ENCODE measurements around the gene FBXL20.
A peak's percentile ranks its signal among the peaks of the same experiment; 100 is the strongest.

Gene FBXL20

DNA sequence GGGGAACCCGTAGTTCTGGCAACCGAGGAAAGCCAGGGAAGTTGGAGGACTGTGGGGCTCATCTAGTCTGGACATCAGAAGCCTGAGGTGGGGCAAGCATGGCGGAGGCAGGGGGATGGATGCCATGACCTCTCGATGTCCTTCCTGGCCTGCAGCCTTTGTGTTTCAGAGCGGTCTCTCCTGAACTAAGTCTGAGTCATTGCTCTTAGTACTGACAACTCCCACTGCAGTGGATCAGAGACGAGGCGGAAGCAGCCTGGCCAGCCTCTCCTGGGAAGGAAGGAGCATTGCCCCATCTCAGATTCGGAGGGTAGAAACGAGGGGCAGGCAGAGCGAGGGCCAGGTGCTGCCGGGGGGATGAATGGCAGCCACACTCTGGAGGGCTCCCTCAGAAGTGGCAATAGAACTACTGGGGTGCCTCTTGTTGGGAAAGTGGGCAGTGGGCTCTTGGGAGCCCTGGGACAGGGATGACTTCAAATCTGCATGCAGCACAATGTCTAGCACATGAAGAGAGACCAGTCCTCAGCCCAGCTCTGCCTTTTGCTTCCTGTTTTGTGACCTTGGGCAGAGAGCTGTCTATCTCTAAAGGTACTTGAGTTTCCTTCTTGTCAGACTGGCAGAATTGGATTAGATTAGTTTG, 172.0 kb downstream of the FBXL20 start:
- Histone ChIP-seq H3K4me1 (ENCODE audit: control insufficient read depth, insufficient read depth, low read length) (peaks cover 13% of the 10 kb centered on the region), H3K4me3 (ENCODE audit: low read depth, low read length) (no peak overlapping the region), H3K9me3 (ENCODE audit: control insufficient read depth, insufficient read depth, low read depth, low read length) (no peaks in the 10 kb centered on the region), H3K36me3 (ENCODE audit: control insufficient read depth in 2 of 2, insufficient read depth in 1 of 2, low read length in 2 of 2) (no peaks in the 10 kb centered on the region), H3K27ac (ENCODE audit: extremely low read depth, low read depth, low read length) (no peak overlapping the region)
- TF ChIP-seq KLF8 (tag by site-specific recombination; IDR thresholded peaks at IDR 0.05) = no peak
- TF ChIP-seq SCRT2 (tag by site-specific recombination; IDR thresholded peaks at IDR 0.05) = no peak
- TF ChIP-seq ZBTB20 (tag by site-specific recombination; IDR thresholded peaks at IDR 0.05) = peak; percentile 64; the same call in 1 of the 2 replicates
- TF ChIP-seq, protein P1, sequence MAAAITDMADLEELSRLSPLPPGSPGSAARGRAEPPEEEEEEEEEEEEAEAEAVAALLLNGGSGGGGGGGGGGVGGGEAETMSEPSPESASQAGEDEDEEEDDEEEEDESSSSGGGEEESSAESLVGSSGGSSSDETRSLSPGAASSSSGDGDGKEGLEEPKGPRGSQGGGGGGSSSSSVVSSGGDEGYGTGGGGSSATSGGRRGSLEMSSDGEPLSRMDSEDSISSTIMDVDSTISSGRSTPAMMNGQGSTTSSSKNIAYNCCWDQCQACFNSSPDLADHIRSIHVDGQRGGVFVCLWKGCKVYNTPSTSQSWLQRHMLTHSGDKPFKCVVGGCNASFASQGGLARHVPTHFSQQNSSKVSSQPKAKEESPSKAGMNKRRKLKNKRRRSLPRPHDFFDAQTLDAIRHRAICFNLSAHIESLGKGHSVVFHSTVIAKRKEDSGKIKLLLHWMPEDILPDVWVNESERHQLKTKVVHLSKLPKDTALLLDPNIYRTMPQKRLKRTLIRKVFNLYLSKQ (tag by site-specific recombination; IDR thresholded peaks at IDR 0.05; ENCODE audit: borderline replicate concordance) = no peak
- TF ChIP-seq GLIS2 (tag by site-specific recombination; IDR thresholded peaks at IDR 0.05) = no peak
- TF ChIP-seq, protein P2, sequence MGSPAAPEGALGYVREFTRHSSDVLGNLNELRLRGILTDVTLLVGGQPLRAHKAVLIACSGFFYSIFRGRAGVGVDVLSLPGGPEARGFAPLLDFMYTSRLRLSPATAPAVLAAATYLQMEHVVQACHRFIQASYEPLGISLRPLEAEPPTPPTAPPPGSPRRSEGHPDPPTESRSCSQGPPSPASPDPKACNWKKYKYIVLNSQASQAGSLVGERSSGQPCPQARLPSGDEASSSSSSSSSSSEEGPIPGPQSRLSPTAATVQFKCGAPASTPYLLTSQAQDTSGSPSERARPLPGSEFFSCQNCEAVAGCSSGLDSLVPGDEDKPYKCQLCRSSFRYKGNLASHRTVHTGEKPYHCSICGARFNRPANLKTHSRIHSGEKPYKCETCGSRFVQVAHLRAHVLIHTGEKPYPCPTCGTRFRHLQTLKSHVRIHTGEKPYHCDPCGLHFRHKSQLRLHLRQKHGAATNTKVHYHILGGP (tag by site-specific recombination; IDR thresholded peaks at IDR 0.05) = no peak
- TF ChIP-seq ZNF600 (tag by site-specific recombination; IDR thresholded peaks at IDR 0.05) = 0 out of 2 replicates have a peak, but pooled peaks have one; percentile 33
- TF ChIP-seq ZNF140 (tag by site-specific recombination; IDR thresholded peaks at IDR 0.05) = no peak
- no peak for TF ChIP-seq ZSCAN16 (tag by site-specific recombination; IDR thresholded peaks at IDR 0.05)
- CTCF ChIA-PET = interaction anchor here (0.7 to 20.9 kb wide), 4 partner anchors 11 to 385 kb away, joined by 4 to 733 read pairs (median 78); partner anchors contain the start of gene RPL19
- POLR2A ChIA-PET = interaction anchor here (0.6 kb wide), 1 partner anchor 217 kb away, joined by 3 read pairs; no protein-coding TSS in a partner anchor

DNA sequence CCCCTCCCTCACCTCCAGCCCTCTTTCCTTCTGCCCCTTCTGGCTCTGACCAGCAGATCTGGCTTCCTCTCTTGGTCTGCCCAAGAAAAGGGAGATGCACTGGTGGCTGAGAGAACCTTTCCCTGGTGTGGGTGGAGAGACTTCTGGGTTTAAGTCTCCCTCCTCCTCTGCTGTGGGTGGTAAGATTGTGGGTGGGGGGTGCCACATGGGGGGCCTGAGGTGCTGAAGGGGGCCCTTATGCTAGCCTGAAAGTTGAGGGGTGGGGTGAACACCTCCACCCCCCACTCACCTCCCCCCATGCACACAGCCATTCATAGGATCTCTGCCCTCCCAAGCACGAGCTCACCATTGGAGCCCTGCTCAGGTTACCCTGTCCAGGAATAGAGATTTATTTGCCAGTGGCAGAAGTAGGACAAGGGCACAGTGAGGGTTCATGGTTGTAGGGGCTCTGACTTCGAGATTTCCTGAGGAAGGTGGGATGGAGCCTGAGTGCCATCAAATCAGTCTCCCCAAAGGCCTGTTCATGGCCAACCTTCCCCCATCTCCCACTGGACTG, 174.0 kb downstream of the FBXL20 start:
- peaks cover 13% of the 10 kb centered on the region for H3K4me1 ChIP-seq (ENCODE audit: control insufficient read depth, insufficient read depth, low read length)
- no peak overlapping the region for H3K4me3 ChIP-seq (ENCODE audit: low read depth, low read length)
- no peaks in the 10 kb centered on the region for H3K36me3 ChIP-seq (ENCODE audit: control insufficient read depth in 2 of 2, insufficient read depth in 1 of 2, low read length in 2 of 2)
- no peak overlapping the region for H3K27ac ChIP-seq (ENCODE audit: extremely low read depth, low read depth, low read length)
- H3K9me3 ChIP-seq (ENCODE audit: control insufficient read depth, insufficient read depth, low read depth, low read length) = no peaks in the 10 kb centered on the region
- ChIA-PET CTCF (interaction anchor here (0.5 to 9.1 kb wide), 5 partner anchors 13 to 245 kb away, joined by 3 to 151 read pairs (median 3); partner anchors contain the start of gene RPL19), POLR2A (interaction anchor here (0.7 to 0.8 kb wide), 2 partner anchors 27 to 433 kb away, joined by 7 to 8 read pairs; partner anchors contain the start of gene RPL19)
- no peak for TF ChIP-seq ZNF394 (tag by site-specific recombination; IDR thresholded peaks at IDR 0.05; ENCODE audit: borderline replicate concordance)
- no peak for TF ChIP-seq ZNF214 (tag by site-specific recombination; IDR thresholded peaks at IDR 0.05; ENCODE audit: borderline replicate concordance)
- TF ChIP-seq, protein P3, sequence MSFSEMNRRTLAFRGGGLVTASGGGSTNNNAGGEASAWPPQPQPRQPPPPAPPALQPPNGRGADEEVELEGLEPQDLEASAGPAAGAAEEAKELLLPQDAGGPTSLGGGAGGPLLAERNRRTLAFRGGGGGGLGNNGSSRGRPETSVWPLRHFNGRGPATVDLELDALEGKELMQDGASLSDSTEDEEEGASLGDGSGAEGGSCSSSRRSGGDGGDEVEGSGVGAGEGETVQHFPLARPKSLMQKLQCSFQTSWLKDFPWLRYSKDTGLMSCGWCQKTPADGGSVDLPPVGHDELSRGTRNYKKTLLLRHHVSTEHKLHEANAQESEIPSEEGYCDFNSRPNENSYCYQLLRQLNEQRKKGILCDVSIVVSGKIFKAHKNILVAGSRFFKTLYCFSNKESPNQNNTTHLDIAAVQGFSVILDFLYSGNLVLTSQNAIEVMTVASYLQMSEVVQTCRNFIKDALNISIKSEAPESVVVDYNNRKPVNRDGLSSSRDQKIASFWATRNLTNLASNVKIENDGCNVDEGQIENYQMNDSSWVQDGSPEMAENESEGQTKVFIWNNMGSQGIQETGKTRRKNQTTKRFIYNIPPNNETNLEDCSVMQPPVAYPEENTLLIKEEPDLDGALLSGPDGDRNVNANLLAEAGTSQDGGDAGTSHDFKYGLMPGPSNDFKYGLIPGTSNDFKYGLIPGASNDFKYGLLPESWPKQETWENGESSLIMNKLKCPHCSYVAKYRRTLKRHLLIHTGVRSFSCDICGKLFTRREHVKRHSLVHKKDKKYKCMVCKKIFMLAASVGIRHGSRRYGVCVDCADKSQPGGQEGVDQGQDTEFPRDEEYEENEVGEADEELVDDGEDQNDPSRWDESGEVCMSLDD (tag by site-specific recombination; IDR thresholded peaks at IDR 0.05) = no peak
- TF ChIP-seq ZNF146 (tag by site-specific recombination; IDR thresholded peaks at IDR 0.05) = no peak
- TF ChIP-seq ZNF423 (tag by site-specific recombination; IDR thresholded peaks at IDR 0.05) = no peak
- TF ChIP-seq, protein P4, sequence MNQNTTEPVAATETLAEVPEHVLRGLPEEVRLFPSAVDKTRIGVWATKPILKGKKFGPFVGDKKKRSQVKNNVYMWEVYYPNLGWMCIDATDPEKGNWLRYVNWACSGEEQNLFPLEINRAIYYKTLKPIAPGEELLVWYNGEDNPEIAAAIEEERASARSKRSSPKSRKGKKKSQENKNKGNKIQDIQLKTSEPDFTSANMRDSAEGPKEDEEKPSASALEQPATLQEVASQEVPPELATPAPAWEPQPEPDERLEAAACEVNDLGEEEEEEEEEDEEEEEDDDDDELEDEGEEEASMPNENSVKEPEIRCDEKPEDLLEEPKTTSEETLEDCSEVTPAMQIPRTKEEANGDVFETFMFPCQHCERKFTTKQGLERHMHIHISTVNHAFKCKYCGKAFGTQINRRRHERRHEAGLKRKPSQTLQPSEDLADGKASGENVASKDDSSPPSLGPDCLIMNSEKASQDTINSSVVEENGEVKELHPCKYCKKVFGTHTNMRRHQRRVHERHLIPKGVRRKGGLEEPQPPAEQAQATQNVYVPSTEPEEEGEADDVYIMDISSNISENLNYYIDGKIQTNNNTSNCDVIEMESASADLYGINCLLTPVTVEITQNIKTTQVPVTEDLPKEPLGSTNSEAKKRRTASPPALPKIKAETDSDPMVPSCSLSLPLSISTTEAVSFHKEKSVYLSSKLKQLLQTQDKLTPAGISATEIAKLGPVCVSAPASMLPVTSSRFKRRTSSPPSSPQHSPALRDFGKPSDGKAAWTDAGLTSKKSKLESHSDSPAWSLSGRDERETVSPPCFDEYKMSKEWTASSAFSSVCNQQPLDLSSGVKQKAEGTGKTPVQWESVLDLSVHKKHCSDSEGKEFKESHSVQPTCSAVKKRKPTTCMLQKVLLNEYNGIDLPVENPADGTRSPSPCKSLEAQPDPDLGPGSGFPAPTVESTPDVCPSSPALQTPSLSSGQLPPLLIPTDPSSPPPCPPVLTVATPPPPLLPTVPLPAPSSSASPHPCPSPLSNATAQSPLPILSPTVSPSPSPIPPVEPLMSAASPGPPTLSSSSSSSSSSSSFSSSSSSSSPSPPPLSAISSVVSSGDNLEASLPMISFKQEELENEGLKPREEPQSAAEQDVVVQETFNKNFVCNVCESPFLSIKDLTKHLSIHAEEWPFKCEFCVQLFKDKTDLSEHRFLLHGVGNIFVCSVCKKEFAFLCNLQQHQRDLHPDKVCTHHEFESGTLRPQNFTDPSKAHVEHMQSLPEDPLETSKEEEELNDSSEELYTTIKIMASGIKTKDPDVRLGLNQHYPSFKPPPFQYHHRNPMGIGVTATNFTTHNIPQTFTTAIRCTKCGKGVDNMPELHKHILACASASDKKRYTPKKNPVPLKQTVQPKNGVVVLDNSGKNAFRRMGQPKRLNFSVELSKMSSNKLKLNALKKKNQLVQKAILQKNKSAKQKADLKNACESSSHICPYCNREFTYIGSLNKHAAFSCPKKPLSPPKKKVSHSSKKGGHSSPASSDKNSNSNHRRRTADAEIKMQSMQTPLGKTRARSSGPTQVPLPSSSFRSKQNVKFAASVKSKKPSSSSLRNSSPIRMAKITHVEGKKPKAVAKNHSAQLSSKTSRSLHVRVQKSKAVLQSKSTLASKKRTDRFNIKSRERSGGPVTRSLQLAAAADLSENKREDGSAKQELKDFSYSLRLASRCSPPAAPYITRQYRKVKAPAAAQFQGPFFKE (tag by site-specific recombination; IDR thresholded peaks at IDR 0.05; ENCODE audit: borderline replicate concordance) = no peak
- TF ChIP-seq, protein P5, sequence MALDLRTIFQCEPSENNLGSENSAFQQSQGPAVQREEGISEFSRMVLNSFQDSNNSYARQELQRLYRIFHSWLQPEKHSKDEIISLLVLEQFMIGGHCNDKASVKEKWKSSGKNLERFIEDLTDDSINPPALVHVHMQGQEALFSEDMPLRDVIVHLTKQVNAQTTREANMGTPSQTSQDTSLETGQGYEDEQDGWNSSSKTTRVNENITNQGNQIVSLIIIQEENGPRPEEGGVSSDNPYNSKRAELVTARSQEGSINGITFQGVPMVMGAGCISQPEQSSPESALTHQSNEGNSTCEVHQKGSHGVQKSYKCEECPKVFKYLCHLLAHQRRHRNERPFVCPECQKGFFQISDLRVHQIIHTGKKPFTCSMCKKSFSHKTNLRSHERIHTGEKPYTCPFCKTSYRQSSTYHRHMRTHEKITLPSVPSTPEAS (tag by site-specific recombination; IDR thresholded peaks at IDR 0.05) = no peak
- no peak for TF ChIP-seq GLI4 (tag by site-specific recombination; IDR thresholded peaks at IDR 0.05)
- no peak for TF ChIP-seq MZF1 (tag by site-specific recombination; IDR thresholded peaks at IDR 0.05; ENCODE audit: borderline replicate concordance)

Measured in HEK293 (cell line).